Measurements from ENCODE around the gene BACE1.
"Not testable (repeated sequence)": the region's sequence is repeated elsewhere in the genome, so short reads cannot be mapped to it uniquely, and the experiment has no call there.

The BACE1 gene

GRCh38 chr11:117316197-117316961 is at the start of gene BACE1:
Gene BACE1 (minus strand): TSS chr11:117316256. CDS start chr11:117315795, 461 bp downstream.
- no peak for DNase-seq (ENCODE audit: low read depth, low spot score)

GRCh38 chr11:117361432-117361831 is 45.4 kb upstream of the BACE1 start:
- no peak for DNase-seq (ENCODE audit: low read depth, low spot score)

GRCh38 chr11:117356126-117356890 is 40.3 kb upstream of the BACE1 start:
- DNase-seq (ENCODE audit: low read depth, low spot score) = no peak

GRCh38 chr11:117354550-117354949 is 38.5 kb upstream of the BACE1 start:
- DNase-seq (ENCODE audit: low read depth, low spot score) = no peak

- no peak for DNase-seq (ENCODE audit: low read depth, low spot score)
These were observed 29.0 kb upstream of the BACE1 start for GRCh38 chr11:117345039-117345438.

- no peak for DNase-seq (ENCODE audit: low read depth, low spot score)
These were observed 21.0 kb upstream of the BACE1 start for GRCh38 chr11:117337076-117337475.

GRCh38 chr11:117335399-117335798 is 19.3 kb upstream of the BACE1 start:
- no peak for DNase-seq (ENCODE audit: low read depth, low spot score)

- no peak for DNase-seq (ENCODE audit: low read depth, low spot score)
These were observed 18.8 kb upstream of the BACE1 start for GRCh38 chr11:117334896-117335295.

- no peak for DNase-seq (ENCODE audit: low read depth, low spot score)
These were observed 17.9 kb upstream of the BACE1 start for GRCh38 chr11:117333917-117334316.

GRCh38 chr11:117332843-117333242 is 16.8 kb upstream of the BACE1 start:
- no peak for DNase-seq (ENCODE audit: low read depth, low spot score)

GRCh38 chr11:117328375-117329010 is 12.4 kb upstream of the BACE1 start:
- no peak for DNase-seq (ENCODE audit: low read depth, low spot score)

- peak; percentile 89 for DNase-seq (ENCODE audit: low read depth, low spot score)
These were observed 11.7 kb upstream of the BACE1 start, which contains the start of gene CEP164 for GRCh38 chr11:117327567-117328374. Gene CEP164 (plus strand): TSS chr11:117327854. CDS start chr11:117338587, 10,733 bp downstream.

- not testable (repeated sequence) for DNase-seq (ENCODE audit: low read depth, low spot score)
These were observed 11.2 kb upstream of the BACE1 start for GRCh38 chr11:117327255-117327566.

- DNase-seq (ENCODE audit: low read depth, low spot score) = no peak
These were observed 3.3 kb upstream of the BACE1 start for GRCh38 chr11:117319214-117319840.

- no peak for DNase-seq (ENCODE audit: low read depth, low spot score)
These were observed 2.7 kb upstream of the BACE1 start for GRCh38 chr11:117318738-117319137.

GRCh38 chr11:117315285-117316196 is 515 bp downstream of the BACE1 start:
- DNase-seq (ENCODE audit: low read depth, low spot score) = no peak

GRCh38 chr11:117314840-117315239 is 1.2 kb downstream of the BACE1 start:
- DNase-seq (ENCODE audit: low read depth, low spot score) = no peak

GRCh38 chr11:117313828-117314768 is 2.0 kb downstream of the BACE1 start:
- no peak for DNase-seq (ENCODE audit: low read depth, low spot score)

- DNase-seq (ENCODE audit: low read depth, low spot score) = no peak
These were observed 3.0 kb downstream of the BACE1 start for GRCh38 chr11:117313091-117313490.

All from activated CD4-positive, CD25-positive, alpha-beta regulatory T cell treated with anti-CD3 and anti-CD28 coated beads, Interleukin-2, amount 50 U/mL, for 16 hours (primary cell).